Measurements from ENCODE around the gene ZFP36. TPM values are rescaled to one million over a fixed set of nuclear protein-coding genes. Genes with fewer than 3 reads are reported as not detected.

Gene ZFP36
- total RNA-seq, 6 experiments from 2014 or later, result 30.9 to 81.6 (median 68.5) TPM

DNA sequence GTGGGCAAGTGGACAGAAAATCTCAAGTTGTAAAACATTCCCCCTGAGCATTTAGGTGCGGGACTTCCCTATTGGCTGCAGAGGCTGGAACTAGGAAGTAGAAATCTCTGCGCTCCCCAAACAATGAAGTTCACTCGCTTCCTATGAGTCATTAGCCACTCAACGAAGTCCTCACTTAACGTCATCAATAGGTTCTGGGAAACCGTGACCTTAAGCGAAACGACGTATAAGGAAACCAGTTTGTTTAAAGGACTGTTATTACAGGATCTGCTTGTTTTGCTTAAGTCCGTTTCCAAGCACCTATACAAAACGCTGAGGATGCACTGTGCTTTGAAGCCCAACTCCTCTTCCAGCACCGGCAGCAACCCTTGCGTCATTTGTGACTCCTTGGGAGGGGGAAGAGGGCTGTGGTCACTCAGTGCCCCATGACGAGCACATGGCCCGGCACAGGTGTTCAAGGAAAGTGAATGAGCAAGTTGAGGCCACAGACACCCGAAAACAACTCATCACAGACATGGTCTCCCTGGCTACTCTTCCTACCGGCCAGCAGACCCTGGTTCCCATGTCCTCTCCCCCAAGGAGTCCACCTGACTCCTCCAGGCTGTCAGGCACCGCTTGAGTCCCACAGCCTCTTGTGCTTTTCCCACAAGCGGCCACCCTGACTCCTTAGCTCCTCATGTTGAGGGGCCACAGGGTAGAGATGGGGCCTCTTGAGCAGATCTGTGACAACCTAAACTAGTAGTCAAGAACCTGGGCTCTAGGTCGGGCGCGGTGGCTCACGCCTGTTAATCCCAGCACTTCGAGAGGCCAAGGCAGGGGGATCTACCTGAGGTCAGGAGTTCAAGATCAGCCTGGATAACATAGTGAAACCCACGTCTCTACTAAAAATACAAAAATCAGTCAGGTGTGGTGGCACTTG lies 24.3 kb downstream of the ZFP36 start:
- TF ChIP-seq, protein P1, sequence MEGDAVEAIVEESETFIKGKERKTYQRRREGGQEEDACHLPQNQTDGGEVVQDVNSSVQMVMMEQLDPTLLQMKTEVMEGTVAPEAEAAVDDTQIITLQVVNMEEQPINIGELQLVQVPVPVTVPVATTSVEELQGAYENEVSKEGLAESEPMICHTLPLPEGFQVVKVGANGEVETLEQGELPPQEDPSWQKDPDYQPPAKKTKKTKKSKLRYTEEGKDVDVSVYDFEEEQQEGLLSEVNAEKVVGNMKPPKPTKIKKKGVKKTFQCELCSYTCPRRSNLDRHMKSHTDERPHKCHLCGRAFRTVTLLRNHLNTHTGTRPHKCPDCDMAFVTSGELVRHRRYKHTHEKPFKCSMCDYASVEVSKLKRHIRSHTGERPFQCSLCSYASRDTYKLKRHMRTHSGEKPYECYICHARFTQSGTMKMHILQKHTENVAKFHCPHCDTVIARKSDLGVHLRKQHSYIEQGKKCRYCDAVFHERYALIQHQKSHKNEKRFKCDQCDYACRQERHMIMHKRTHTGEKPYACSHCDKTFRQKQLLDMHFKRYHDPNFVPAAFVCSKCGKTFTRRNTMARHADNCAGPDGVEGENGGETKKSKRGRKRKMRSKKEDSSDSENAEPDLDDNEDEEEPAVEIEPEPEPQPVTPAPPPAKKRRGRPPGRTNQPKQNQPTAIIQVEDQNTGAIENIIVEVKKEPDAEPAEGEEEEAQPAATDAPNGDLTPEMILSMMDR (IDR thresholded peaks at IDR 0.05), result no peak
- Mint-ChIP-seq H3K27me3 (ENCODE audit: insufficient read depth) (peaks cover 24% of the 10 kb centered on the region), H3K27ac (peak overlapping the region; percentile 82), H3K9me3 (peaks cover 6% of the 10 kb centered on the region), H3K4me1 (ENCODE audit: low read depth) (peaks cover 49% of the 10 kb centered on the region), H3K36me3 (ENCODE audit: low read depth) (peaks cover 32% of the 10 kb centered on the region), H3K4me3 (peak overlapping the region; percentile 36; the same call in 1 of the 2 replicates)
- peak; percentile 70 for DNase-seq

DNA sequence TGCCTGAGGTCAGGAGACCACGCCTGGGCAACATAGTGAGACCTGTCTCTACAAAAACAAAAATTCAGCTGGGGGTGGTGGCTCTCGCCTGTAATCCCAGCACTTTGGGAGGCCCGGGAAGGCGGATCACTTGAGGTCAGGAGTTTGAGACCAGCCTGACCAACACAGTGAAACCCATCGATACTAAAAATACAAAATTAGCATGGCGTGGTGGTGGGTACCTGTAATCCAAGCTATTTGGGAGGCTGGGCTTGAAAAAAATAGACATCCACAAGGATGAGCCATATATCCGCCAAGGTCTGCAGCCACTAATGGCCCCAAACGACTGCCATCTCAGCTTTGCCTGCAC lies 26.0 kb downstream of the ZFP36 start:
- no peak for DNase-seq
- H3K27ac Mint-ChIP-seq, result peak overlapping the region; percentile 98
- peaks cover 32% of the 10 kb centered on the region for H3K36me3 Mint-ChIP-seq (ENCODE audit: low read depth)
- H3K4me1 Mint-ChIP-seq (ENCODE audit: low read depth), result peaks cover 59% of the 10 kb centered on the region
- peaks cover 6% of the 10 kb centered on the region for H3K9me3 Mint-ChIP-seq
- peaks cover 26% of the 10 kb centered on the region for H3K27me3 Mint-ChIP-seq (ENCODE audit: insufficient read depth)
- TF ChIP-seq, protein P1 (IDR thresholded peaks at IDR 0.05), result no peak
- H3K4me3 Mint-ChIP-seq, result no peak overlapping the region; the same call in 1 of the 2 replicates

DNA sequence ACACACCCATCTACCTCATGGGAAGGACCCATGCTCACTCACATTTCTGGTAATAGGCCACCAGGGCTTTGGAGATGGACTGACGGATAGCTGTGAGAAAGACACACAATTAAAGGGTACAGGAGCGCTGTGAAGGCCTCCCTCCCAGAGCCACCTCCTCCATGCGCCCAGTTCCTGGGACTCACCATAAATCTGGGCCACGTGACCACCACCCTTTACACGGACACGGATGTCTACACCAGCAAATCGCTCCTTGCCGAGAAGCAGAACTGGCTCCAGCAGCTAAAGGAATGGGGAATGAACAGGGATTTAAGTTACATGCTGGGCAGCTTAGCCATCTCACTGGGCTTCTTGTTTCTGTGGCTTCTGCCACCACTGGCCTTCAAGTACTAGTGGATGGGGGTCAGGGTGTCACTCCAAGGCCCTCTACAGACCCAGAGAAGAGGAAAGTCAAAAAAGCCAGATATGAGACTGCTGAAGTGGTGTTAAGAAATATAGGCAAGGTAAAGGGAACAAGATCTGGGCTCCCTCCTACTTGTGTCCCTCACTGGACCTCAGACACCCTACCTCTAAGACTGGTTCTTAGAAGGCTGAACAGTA lies 26.9 kb downstream of the ZFP36 start:
- TF ChIP-seq, protein P1 (IDR thresholded peaks at IDR 0.05), result no peak
- no peak for DNase-seq
- peak overlapping the region; percentile 100 for H3K4me3 Mint-ChIP-seq
- H3K36me3 Mint-ChIP-seq (ENCODE audit: low read depth), result peaks cover 32% of the 10 kb centered on the region
- peak overlapping the region; percentile 98 for H3K27ac Mint-ChIP-seq
- H3K9me3 Mint-ChIP-seq, result peaks cover 6% of the 10 kb centered on the region
- peaks cover 25% of the 10 kb centered on the region for H3K27me3 Mint-ChIP-seq (ENCODE audit: insufficient read depth)
- peaks cover 57% of the 10 kb centered on the region for H3K4me1 Mint-ChIP-seq (ENCODE audit: low read depth)

GRCh38 chr19:39434123-39435076 lies 27.8 kb downstream of the ZFP36 start:
- H3K9me3 Mint-ChIP-seq, result peaks cover 6% of the 10 kb centered on the region
- peak overlapping the region; percentile 98 for H3K27ac Mint-ChIP-seq
- peaks cover 18% of the 10 kb centered on the region for H3K27me3 Mint-ChIP-seq (ENCODE audit: insufficient read depth)

More at GRCh38 chr19:39434123-39435076, 27.8 kb downstream of the ZFP36 start:
- H3K36me3 Mint-ChIP-seq (ENCODE audit: low read depth), result peaks cover 32% of the 10 kb centered on the region
- DNase-seq, result no peak
- H3K4me3 Mint-ChIP-seq, result peak overlapping the region; percentile 100
- peaks cover 49% of the 10 kb centered on the region for H3K4me1 Mint-ChIP-seq (ENCODE audit: low read depth)
- TF ChIP-seq, protein P1 (IDR thresholded peaks at IDR 0.05), result no peak

Data from HFFc6 (cell line).